SIG-M5 treated with dmso at 0.1 percent for 504 hours (cell line): ENCODE results near the gene STRIT1.
"Not testable (repeated sequence)": the region's sequence is repeated elsewhere in the genome, so short reads cannot be mapped to it uniquely, and the experiment has no call there.

Experiments
- DNase-seq: peaks from one replicate; lab custom pipeline; 2025; ENCODE audit not compliant: unreplicated experiment; lab: John Stamatoyannopoulos, UW

STRIT1 gene

GRCh38 chr3:155274435-155274834, 19.0 kb downstream of the STRIT1 start:
- DNase-seq: not testable (repeated sequence)

- no peak for DNase-seq
Measured at GRCh38 chr3:155271343-155271613, 22.2 kb downstream of the STRIT1 start.

- no peak for DNase-seq
Measured at GRCh38 chr3:155270485-155271342, 22.8 kb downstream of the STRIT1 start.

GRCh38 chr3:155270063-155270462, 23.4 kb downstream of the STRIT1 start:
- DNase-seq: peak; percentile 43

GRCh38 chr3:155262855-155263254, 30.6 kb downstream of the STRIT1 start:
- DNase-seq: not testable (repeated sequence)

- no peak for DNase-seq
Measured at GRCh38 chr3:155262295-155262694, 31.2 kb downstream of the STRIT1 start.

GRCh38 chr3:155254445-155254844, 39.0 kb downstream of the STRIT1 start:
- no peak for DNase-seq

- DNase-seq: no peak
Measured at GRCh38 chr3:155252535-155252934, 40.9 kb downstream of the STRIT1 start.

- no peak for DNase-seq
Measured at GRCh38 chr3:155252021-155252420, 41.5 kb downstream of the STRIT1 start.

- DNase-seq: no peak
Measured at GRCh38 chr3:155248531-155249187, 44.8 kb downstream of the STRIT1 start.

GRCh38 chr3:155244699-155245098, 48.8 kb downstream of the STRIT1 start:
- DNase-seq: no peak

- no peak for DNase-seq
Measured at GRCh38 chr3:155244216-155244615, 49.3 kb downstream of the STRIT1 start.

- no peak for DNase-seq
Measured at GRCh38 chr3:155243512-155243921, 50.0 kb downstream of the STRIT1 start.

- DNase-seq: no peak
Measured at GRCh38 chr3:155242342-155242741, 51.1 kb downstream of the STRIT1 start.

GRCh38 chr3:155241579-155241978, 51.9 kb downstream of the STRIT1 start:
- no peak for DNase-seq
